AG04449 (cell line): ENCODE measurements around the gene ILK.
A peak's percentile ranks its signal among the peaks of the same experiment; 100 is the strongest.

Source experiments
- CTCF ChIA-PET: fragments of 350-600 bp; formaldehyde crosslinking; extraction: SDS; loops from one replicate; lab custom pipeline; 2021; ENCODE audit warnings: antibody characterized with exemption; lab: Yijun Ruan, JAX
- POLR2A ChIA-PET: fragments of 400-600, 350-600 bp; formaldehyde crosslinking; extraction: SDS; loops from one replicate; lab custom pipeline; 2020; ENCODE audit warnings: antibody characterized with exemption, inconsistent platforms; lab: Yijun Ruan, JAX
- DNase-seq: peaks from one replicate; pipeline ENCODE4 v3.0.0-alpha.2; 2010; ENCODE audit warnings: low read depth, low spot score
- H3K4me3 ChIP-seq: 2 replicates; pipeline ENCODE4 v1.5.1; 2011; ENCODE audit warnings: low read depth, mild to moderate bottlenecking, control low read depth, low read length
- CTCF ChIP-seq: IDR thresholded peaks from one replicate; pipeline ENCODE4 v1.5.1; 2011; ENCODE audit warnings: mild to moderate bottlenecking, moderate library complexity, low read length, control low read depth, inconsistent platforms; ENCODE audit not compliant: insufficient read depth; ENCODE audit errors: missing control alignments

Gene ILK

GRCh38 chr11:6650980-6651379, 47.4 kb downstream of the ILK start:
- no peak for TF ChIP-seq CTCF
- no peak for DNase-seq
- H3K4me3 ChIP-seq, result no peak overlapping the region
- POLR2A ChIA-PET, result no interaction called here
- CTCF ChIA-PET, result no interaction called here

DNA sequence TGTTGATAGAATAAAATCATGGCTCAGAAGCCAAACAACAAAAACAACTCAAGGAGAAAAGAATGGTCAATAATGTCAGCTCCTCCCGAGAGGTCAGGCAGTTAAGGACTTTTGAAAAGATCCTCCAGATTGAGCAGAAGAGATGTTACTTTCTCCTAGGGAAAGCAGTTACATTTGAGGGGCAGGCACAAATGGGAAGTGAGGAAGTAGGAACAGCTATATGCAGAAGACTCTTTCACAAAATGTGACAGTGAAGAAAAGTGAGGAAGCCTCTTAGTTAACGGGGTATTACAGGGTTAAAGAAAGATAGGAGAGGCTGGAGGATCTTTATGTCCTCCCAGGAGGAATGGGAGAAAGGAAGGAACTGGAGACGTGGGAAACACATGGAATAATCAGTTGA, 48.6 kb downstream of the ILK start:
- no peak for TF ChIP-seq CTCF
- no peak overlapping the region for H3K4me3 ChIP-seq
- POLR2A ChIA-PET, result no interaction called here
- CTCF ChIA-PET, result interaction anchor here (1.6 to 2.0 kb wide), 3 partner anchors 32 to 121 kb away, joined by 3 to 4 read pairs (median 4); partner anchors contain the start of genes MRPL17 and TPP1
- DNase-seq, result no peak

DNA sequence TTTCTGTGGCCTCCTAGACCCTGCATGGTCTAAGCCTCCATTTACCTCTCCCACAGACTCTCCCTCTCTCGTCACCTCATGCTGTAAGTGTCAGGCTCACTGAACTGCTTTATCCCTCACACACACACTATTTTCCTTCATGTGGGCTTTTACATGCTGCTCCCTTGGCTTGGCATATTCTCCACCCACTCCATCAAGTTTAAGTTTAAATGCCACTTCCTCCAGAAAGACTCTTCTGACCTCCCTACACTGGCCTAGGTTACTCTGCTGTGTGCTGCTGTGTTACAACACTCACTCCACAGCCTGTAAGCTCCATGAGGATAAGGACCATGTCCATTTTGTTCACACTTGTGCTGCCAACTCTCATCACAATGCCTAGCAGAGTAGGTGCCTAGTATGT, 49.5 kb downstream of the ILK start:
- ChIA-PET POLR2A (no interaction called here), CTCF (interaction anchor here (1.6 to 2.0 kb wide), 4 partner anchors 15 to 122 kb away, joined by 3 to 6 read pairs (median 4); partner anchors contain the start of genes MRPL17 and TPP1)
- no peak for DNase-seq
- TF ChIP-seq CTCF, result no peak
- H3K4me3 ChIP-seq, result no peak overlapping the region

GRCh38 chr11:6653656-6654055, 50.1 kb downstream of the ILK start:
- H3K4me3 ChIP-seq, result no peak overlapping the region
- no peak for DNase-seq
- ChIA-PET CTCF (interaction anchor here (0.7 to 2.0 kb wide), 4 partner anchors 14 to 122 kb away, joined by 3 to 6 read pairs (median 4); partner anchors contain the start of genes MRPL17 and TPP1), POLR2A (no interaction called here)
- TF ChIP-seq CTCF, result no peak

DNA sequence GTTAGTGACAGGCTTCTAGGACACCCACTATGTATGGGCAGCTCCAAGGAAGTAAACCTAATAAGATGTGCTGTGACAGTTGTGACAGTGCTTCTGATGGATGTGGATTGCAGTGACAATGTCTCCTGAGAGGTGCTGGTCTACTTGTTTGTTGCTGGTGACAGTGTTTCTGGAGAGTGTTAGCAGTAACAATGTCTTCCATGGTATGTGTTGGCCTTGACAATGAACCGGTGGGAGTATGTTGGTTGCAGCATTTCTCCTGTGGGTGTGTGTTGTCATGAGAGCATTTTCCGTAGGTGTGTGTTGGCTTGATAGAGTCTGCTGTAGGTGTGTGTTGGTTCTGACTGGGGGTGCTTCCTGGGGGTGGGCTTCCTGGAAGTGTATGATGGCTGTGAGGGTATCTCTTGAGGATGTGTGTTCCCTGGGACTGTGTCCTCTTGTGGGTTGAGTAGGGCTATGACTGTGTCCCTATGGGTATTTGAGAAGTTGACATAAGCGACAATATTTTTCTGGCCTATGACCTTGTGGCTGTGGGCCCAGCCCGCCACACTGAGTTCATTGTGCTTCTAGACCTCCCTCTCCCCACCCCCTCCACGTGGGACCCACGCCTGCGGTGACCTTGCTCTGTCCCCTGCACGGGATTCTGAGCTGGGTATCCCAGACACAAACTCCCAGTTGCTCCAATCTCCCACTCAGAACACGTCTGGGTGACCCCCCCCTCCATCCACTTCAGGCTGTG, 50.9 kb downstream of the ILK start:
- CTCF ChIA-PET, result interaction anchor here (0.7 to 1.9 kb wide), 2 partner anchors 13 to 29 kb away, joined by 3 to 6 read pairs; partner anchors contain the start of gene MRPL17
- peak overlapping the region; percentile 60 for H3K4me3 ChIP-seq
- DNase-seq, result no peak
- TF ChIP-seq CTCF, result no peak
- POLR2A ChIA-PET, result no interaction called here

- ChIA-PET POLR2A (no interaction called here), CTCF (interaction anchor here (0.6 to 1.9 kb wide), 2 partner anchors 8 to 13 kb away, joined by 3 to 6 read pairs; no protein-coding TSS in a partner anchor)
- H3K4me3 ChIP-seq, result peak overlapping the region; percentile 60
- DNase-seq, result no peak
- no peak for TF ChIP-seq CTCF
Measured at GRCh38 chr11:6655020-6655789, 51.6 kb downstream of the ILK start.
